Measurements from ENCODE around the gene SLC12A8.

GRCh38 chr3:125126323-125126722, 86.2 kb downstream of the SLC12A8 start:
- TF ChIP-seq CTCF (IDR thresholded peaks at IDR 0.05) (no peak), SIN3A (IDR thresholded peaks at IDR 0.05; ENCODE audit: borderline replicate concordance, low read depth, low read length) (no peak)

All from SK-N-SH (cell line).